K562 (cell line): ENCODE results near the gene BRAF. TPM values are rescaled to one million over a fixed set of nuclear protein-coding genes. Genes with fewer than 3 reads are reported as not detected.
"Not testable (repeated sequence)": the region's sequence is repeated elsewhere in the genome, so short reads cannot be mapped to it uniquely, and the experiment has no call there.

ENCODE experiments used
- ATAC-seq: fragments of 200-7000 bp; cut with Tn5 transposase; 3 replicates; pipeline ENCODE4 v1.9.1; 2020; ENCODE audit warnings: moderate library complexity
- BruUV-seq: library from RNA; stranded (reverse); fragments of 400-500 nt; replicated peaks from 2 replicates; lab custom pipeline; 2021; lab: Mats Ljungman, UMichigan
- CTCF ChIA-PET: fragments of 300-600 bp; formaldehyde crosslinking; extraction: SDS; loops from one replicate; lab custom pipeline; 2021; ENCODE audit warnings: low intra/inter-chr PET ratio; lab: Yijun Ruan, JAX
- POLR2A ChIA-PET: fragments of 300-600, 350-650 bp; sonication (Branson Sonifier 250); formaldehyde crosslinking; extraction: SDS; loops from one replicate; lab custom pipeline; 2021; ENCODE audit warnings: antibody characterized with exemption, inconsistent platforms; lab: Yijun Ruan, JAX
- DNase-seq, 4 experiments: peaks; one replicate each; pipeline versions ENCODE4 v3.0.0 to v3.0.0-alpha.2; 2011 to 2018; ENCODE audit warnings: low spot score in 3 of 4, mixed read lengths in 3 of 4; ENCODE audit errors: extremely low read depth in 1 of 4
- FAIRE-seq: peaks from 2 replicates; lab custom pipeline; 2011; peaks lifted over from hg19 to GRCh38; lab: Jason Lieb, UNC
- H2AFZ ChIP-seq: 2 replicates; pipeline ENCODE4 v1.6.0; 2011; ENCODE audit warnings: low read depth, low read length, control low read depth, inconsistent platforms
- H3K27ac ChIP-seq: fragments of 200-600 bp; 3 replicates; pipeline ENCODE4 v1.8.0; 2011; ENCODE audit warnings: low read depth, mild to moderate bottlenecking, control low read depth, inconsistent platforms, low read length, moderate library complexity, mixed read lengths; ENCODE audit errors: extremely low read depth
- H3K27me3 ChIP-seq, 2 experiments: fragments of 300-600 bp in 1 of 2; 2 replicates in 1 of 2; 3 replicates in 1 of 2; pipeline versions ENCODE4 v1.6.0 to v1.8.0; 2011; ENCODE audit warnings: inconsistent platforms in 2 of 2, low read length in 2 of 2, mild to moderate bottlenecking in 1 of 2, mixed read lengths in 1 of 2, moderate library complexity in 1 of 2; ENCODE audit not compliant: control insufficient read depth in 2 of 2, insufficient read depth in 2 of 2
- H3K36me3 ChIP-seq: fragments of 300-600 bp; 3 replicates; pipeline ENCODE4 v1.8.0; 2011; ENCODE audit warnings: mild to moderate bottlenecking, low read length, inconsistent platforms; ENCODE audit not compliant: control insufficient read depth, insufficient read depth
- H3K4me1 ChIP-seq, 2 experiments: fragments of 200-600 bp in 1 of 2; replicated peaks in 1 of 2; 2 replicates in 1 of 2; 3 replicates in 1 of 2; pipeline versions ENCODE4 v1.5.1 to v1.8.0; 2011; ENCODE audit warnings: inconsistent platforms in 2 of 2, low read length in 2 of 2, mild to moderate bottlenecking in 1 of 2, mixed read lengths in 1 of 2, moderate library complexity in 1 of 2; ENCODE audit not compliant: control insufficient read depth in 2 of 2, insufficient read depth in 2 of 2
- H3K4me2 ChIP-seq: 2 replicates; pipeline ENCODE4 v1.6.1; 2011; ENCODE audit warnings: low read length, control low read depth, inconsistent platforms, mixed read lengths; ENCODE audit not compliant: insufficient read depth
- H3K4me3 ChIP-seq: fragments of 200-600 bp; sonication (generic), shearing (Covaris generic); 2 replicates; pipeline ENCODE4 v1.5.1; 2016; ENCODE audit warnings: control low read depth, inconsistent platforms
- H3K79me2 ChIP-seq: fragments of 200-600 bp; 3 replicates; pipeline ENCODE4 v1.8.0; 2011; ENCODE audit warnings: low read length, inconsistent platforms; ENCODE audit not compliant: control insufficient read depth, insufficient read depth
- H3K9ac ChIP-seq, 2 experiments: 2 replicates each; pipeline versions ENCODE4 v1.6.0 to v1.6.1; 2011; ENCODE audit warnings: low read depth in 2 of 2, low read length in 2 of 2, control low read depth in 1 of 2, inconsistent platforms in 1 of 2, mild to moderate bottlenecking in 1 of 2, mixed read lengths in 1 of 2; ENCODE audit not compliant: insufficient read depth in 1 of 2
- H3K9me1 ChIP-seq: one replicate; pipeline ENCODE4 v1.6.0; 2011; ENCODE audit warnings: inconsistent platforms, mild to moderate bottlenecking, low read length, moderate library complexity; ENCODE audit not compliant: control insufficient read depth, insufficient read depth
- H3K9me3 ChIP-seq: replicated peaks from 2 replicates; pipeline ENCODE4 v1.5.1; 2011; ENCODE audit warnings: low read depth, low read length, inconsistent platforms; ENCODE audit not compliant: control insufficient read depth, insufficient read depth
- H4K20me1 ChIP-seq: replicated peaks from 2 replicates; pipeline ENCODE4 v1.6.1; 2011; ENCODE audit warnings: low read length, inconsistent platforms, mixed read lengths; ENCODE audit not compliant: control insufficient read depth, insufficient read depth
- E2F4 ChIP-seq: sonication (generic); formaldehyde crosslinking; IDR thresholded peaks from 2 replicates; pipeline ENCODE4 v1.8.0; 2022; ENCODE audit warnings: mild to moderate bottlenecking, low read depth, missing genetic modification reagents
- HOXB6 ChIP-seq: fragments of 250-450 bp; sonication (Bioruptor Pico); IDR thresholded peaks from 2 replicates; pipeline ENCODE4 v1.5.1; 2022; ENCODE audit warnings: mild to moderate bottlenecking, borderline replicate concordance
- IRF2 ChIP-seq: sonication (generic); formaldehyde crosslinking; IDR thresholded peaks from 2 replicates; pipeline ENCODE4 v1.8.1; 2022; ENCODE audit warnings: mild to moderate bottlenecking, missing genetic modification reagents
- MXD1 ChIP-seq: fragments of 250-450 bp; sonication (Bioruptor Pico); IDR thresholded peaks from 2 replicates; pipeline ENCODE4 v1.8.0; 2021; ENCODE audit warnings: borderline replicate concordance, mild to moderate bottlenecking, moderate library complexity; ENCODE audit not compliant: poor library complexity, severe bottlenecking
- WGBS: fragments of 100-300 bp; shearing (Covaris generic); methylation state at CpG from one replicate; pipeline ENCODE4 v1.1.6; 2016; ENCODE audit warnings: low coverage, mixed read lengths; ENCODE audit not compliant: insufficient coverage; ENCODE audit errors: missing lambda C conversion rate; 5-methylcytosine and 5-hydroxymethylcytosine counted together
- in situ Hi-C: fragments of 300-500 bp; cut with MboI; formaldehyde crosslinking; loops from 4 replicates; pipeline ENCODE4 v1.15.0; 2018; ENCODE audit warnings: inconsistent platforms, mixed read lengths
- intact Hi-C: fragments of 100-400 bp; cut with micrococcal nuclease; formaldehyde crosslinking; loops from 2 replicates; pipeline ENCODE4 v1.14.2; 2022
- polyA plus RNA-seq, 8 experiments: library from polyadenylated mRNA; depleted of rRNA in 4 of 8; stranded (reverse) in 5 of 8; unstranded in 3 of 8; fragments of >200 nt; fragmentation: Nextera tagmentation in 2 of 8; fragmentation: Illumina TruSeq in 1 of 8; extraction: Ambion mirVana in 2 of 8; extraction: Trizol in 1 of 8; gene quantifications; 2 replicates each; pipeline versions ENCODE4 v1.2.1 to v1.2.3, GENCODE V29; 2011 to 2014; ENCODE audit warnings: inconsistent platforms in 1 of 8, missing spikeins in 1 of 8
- total RNA-seq, 7 experiments: library from RNA; depleted of rRNA in 6 of 7; stranded (reverse); fragments of >200 nt in 6 of 7; fragmentation: Illumina TruSeq in 2 of 7; extraction: Trizol in 2 of 7; gene quantifications; 2 replicates each; pipeline versions ENCODE4 v1.2.1 to v1.2.3, GENCODE V29; 2011 to 2021; ENCODE audit warnings: low replicate concordance in 1 of 7

BRAF gene
- total and polyA plus RNA-seq, 9 of the 15 experiments (the other 6 are each of a cell fraction or from before 2014, with no cell fraction given): 3.6 to 38.3 (median 21.9) TPM

GRCh38 chr7:140694592-140694991 is 230.1 kb downstream of the BRAF start:
- FAIRE-seq (no peak), DNase-seq (no peak), ATAC-seq (no peak)
- peaks cover 3% of the 10 kb centered on the region for H3K9me1 ChIP-seq
- peaks cover 18 to 36% of the 10 kb centered on the region in 2 experiments; a peak in 3 of 5 replicates for H3K4me1 ChIP-seq
- no peak overlapping the region for H3K9ac ChIP-seq
- POLR2A ChIA-PET: interaction anchor here (0.9 to 1.1 kb wide), 2 partner anchors 8 kb away, joined by 3 to 4 read pairs; no protein-coding TSS in a partner anchor
- TF ChIP-seq E2F4 (no peak), IRF2 (no peak), MXD1 (CRISPR knock-in tag) (no peak), HOXB6 (CRISPR knock-in tag) (no peak)
- TF ChIP-seq, all 486 proteins: peak for 0
- Histone ChIP-seq H4K20me1 (0 out of 2 replicates have a peak, but pooled peaks cover 5% of the 10 kb centered on the region), H3K36me3 (peaks cover 12% of the 10 kb centered on the region; the same call in 2 of the 3 replicates), H3K27ac (no peak overlapping the region), H3K4me3 (no peak overlapping the region), H3K79me2 (peaks cover 28% of the 10 kb centered on the region), H2AFZ (no peak overlapping the region), H3K4me2 (no peak overlapping the region), H3K27me3 (no peaks in the 10 kb centered on the region; a peak in 1 of 5 replicates), H3K9me3 (no peaks in the 10 kb centered on the region)
- in situ Hi-C loops: no loop called here
- intact Hi-C loops: loop anchor here (10.0 kb wide), 1 partner anchor 230 kb away; the partner anchor contains the start of gene BRAF
- CTCF ChIA-PET: interaction anchor here (0.6 kb wide), 1 partner anchor 219 kb away, joined by 3 read pairs; no protein-coding TSS in a partner anchor
- BruUV-seq: no TSS peak
- 66% methylated on average over 6 of the region's 6 CpGs for WGBS

- FAIRE-seq, CTCF ChIA-PET, H3K4me2 ChIP-seq, DNase-seq, H3K4me3 ChIP-seq, H4K20me1 ChIP-seq, ATAC-seq, H3K27me3 ChIP-seq, H3K36me3 ChIP-seq, H3K9me1 ChIP-seq, H3K9me3 ChIP-seq, H3K27ac ChIP-seq, H3K9ac ChIP-seq, in situ Hi-C loops, H2AFZ ChIP-seq, BruUV-seq: not testable (repeated sequence)
- peaks cover 21% of the 10 kb centered on the region for H3K79me2 ChIP-seq
- POLR2A ChIA-PET: interaction anchor here (1.1 kb wide), 1 partner anchor 7 kb away, joined by 3 read pairs; no protein-coding TSS in a partner anchor
- peaks cover 18 to 36% of the 10 kb centered on the region in 2 experiments; a peak in 3 of 5 replicates for H3K4me1 ChIP-seq
- 68% methylated on average over 10 of the region's 10 CpGs for WGBS
- intact Hi-C loops: loop anchor here (10.0 kb wide), 1 partner anchor 231 kb away; the partner anchor contains the start of gene BRAF
These were observed 230.9 kb downstream of the BRAF start for GRCh38 chr7:140693849-140694248.
